ENCODE data around the gene TEX10.

- TF ChIP-seq, protein P1, sequence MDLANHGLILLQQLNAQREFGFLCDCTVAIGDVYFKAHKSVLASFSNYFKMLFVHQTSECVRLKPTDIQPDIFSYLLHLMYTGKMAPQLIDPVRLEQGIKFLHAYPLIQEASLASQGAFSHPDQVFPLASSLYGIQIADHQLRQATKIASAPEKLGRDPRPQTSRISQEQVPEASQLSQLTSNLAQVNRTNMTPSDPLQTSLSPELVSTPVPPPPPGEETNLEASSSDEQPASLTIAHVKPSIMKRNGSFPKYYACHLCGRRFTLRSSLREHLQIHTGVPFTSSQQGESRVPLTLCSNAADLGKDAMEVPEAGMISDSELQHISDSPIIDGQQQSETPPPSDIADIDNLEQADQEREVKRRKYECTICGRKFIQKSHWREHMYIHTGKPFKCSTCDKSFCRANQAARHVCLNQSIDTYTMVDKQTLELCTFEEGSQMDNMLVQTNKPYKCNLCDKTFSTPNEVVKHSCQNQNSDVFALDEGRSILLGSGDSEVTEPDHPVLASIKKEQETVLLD (CRISPR knock-in tag; IDR thresholded peaks at IDR 0.05; ENCODE audit: low read depth) = no peak
- TF ChIP-seq ATF1 (CRISPR knock-in tag; IDR thresholded peaks at IDR 0.05) (no peak), ZFP36 (IDR thresholded peaks at IDR 0.05; ENCODE audit: borderline replicate concordance, low read depth, low read length, partially characterized antibody) (no peak), TBL1XR1 (IDR thresholded peaks at IDR 0.05; ENCODE audit: borderline replicate concordance, low read length, partially characterized antibody) (no peak), TCF12 (IDR thresholded peaks at IDR 0.05) (no peak), TCF12 (CRISPR knock-in tag; IDR thresholded peaks at IDR 0.05) (no peak)
- TF ChIP-seq, protein P2, sequence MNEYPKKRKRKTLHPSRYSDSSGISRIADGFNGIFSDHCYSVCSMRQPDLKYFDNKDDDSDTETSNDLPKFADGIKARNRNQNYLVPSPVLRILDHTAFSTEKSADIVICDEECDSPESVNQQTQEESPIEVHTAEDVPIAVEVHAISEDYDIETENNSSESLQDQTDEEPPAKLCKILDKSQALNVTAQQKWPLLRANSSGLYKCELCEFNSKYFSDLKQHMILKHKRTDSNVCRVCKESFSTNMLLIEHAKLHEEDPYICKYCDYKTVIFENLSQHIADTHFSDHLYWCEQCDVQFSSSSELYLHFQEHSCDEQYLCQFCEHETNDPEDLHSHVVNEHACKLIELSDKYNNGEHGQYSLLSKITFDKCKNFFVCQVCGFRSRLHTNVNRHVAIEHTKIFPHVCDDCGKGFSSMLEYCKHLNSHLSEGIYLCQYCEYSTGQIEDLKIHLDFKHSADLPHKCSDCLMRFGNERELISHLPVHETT (CRISPR knock-in tag; conservative IDR thresholded peaks at IDR 0.05) = no peak
Observed at GRCh38 chr9:100394032-100394695, 41.4 kb upstream of the TEX10 start.
